NB4 (cell line): ENCODE data around the gene DAPK1.

Source experiments
- CTCF ChIP-seq: IDR thresholded peaks from one replicate; pipeline ENCODE4 v1.5.1; 2012; ENCODE audit warnings: low read depth, low read length
- MAX ChIP-seq: IDR thresholded peaks from 2 replicates; pipeline ENCODE4 v1.6.1; 2011; ENCODE audit warnings: low read depth, low read length
- MYC ChIP-seq: IDR thresholded peaks from 2 replicates; pipeline ENCODE4 v1.6.1; 2011; ENCODE audit warnings: low read depth, low read length
- POLR2A ChIP-seq: IDR thresholded peaks from 2 replicates; pipeline ENCODE4 v1.6.1; 2011; ENCODE audit warnings: mild to moderate bottlenecking; ENCODE audit not compliant: insufficient read length; ENCODE audit errors: extremely low read depth

GRCh38 chr9:87673446-87674120, 175.9 kb downstream of the DAPK1 start:
- TF ChIP-seq POLR2A (no peak), CTCF (no peak), MAX (no peak), MYC (no peak)
